Activated naive CD8-positive, alpha-beta T cell treated with anti-CD3 and anti-CD28 coated beads, Interleukin-2, amount 10 ng/mL, durations not matched to agents 7 days and 5 days (primary cell): ENCODE measurements around the gene MOCS1. TPM values are rescaled to one million over a fixed set of nuclear protein-coding genes. Genes with fewer than 3 reads are reported as not detected.

Experiments
- ATAC-seq: fragments of 150-1000 bp; cut with Tn5 transposase; one replicate; pipeline ENCODE4 v1.10.0; 2021; ENCODE audit warnings: low read depth, moderate library complexity
- POLR2A ChIA-PET: fragments of 350-600 bp; sonication (Branson Sonifier 250); formaldehyde crosslinking; loops from one replicate; lab custom pipeline; 2021; ENCODE audit warnings: antibody characterized with exemption; lab: Charles Lee
- DNase-seq: peaks from one replicate; pipeline ENCODE4 v3.0.0; 2021
- H3K27ac Mint-ChIP-seq: one replicate; pipeline ENCODE4 v1.8.0; 2022; ENCODE audit warnings: mild to moderate bottlenecking, mixed read lengths
- H3K27me3 Mint-ChIP-seq: one replicate; pipeline ENCODE4 v1.8.0; 2022; ENCODE audit warnings: mild to moderate bottlenecking, moderate library complexity, mixed read lengths
- H3K36me3 Mint-ChIP-seq: one replicate; pipeline ENCODE4 v1.8.0; 2021; ENCODE audit warnings: mild to moderate bottlenecking, mixed read lengths
- H3K4me1 Mint-ChIP-seq: one replicate; pipeline ENCODE4 v1.8.0; 2021; ENCODE audit warnings: mixed read lengths
- H3K4me3 Mint-ChIP-seq: one replicate; pipeline ENCODE4 v1.8.0; 2022; ENCODE audit warnings: mild to moderate bottlenecking, moderate library complexity, mixed read lengths
- H3K9me3 Mint-ChIP-seq: one replicate; pipeline ENCODE4 v1.8.0; 2021; ENCODE audit warnings: mixed read lengths
- total RNA-seq, 2 experiments: library from RNA; stranded (reverse); gene quantifications; one replicate each; pipeline ENCODE4 v1.2.3, GENCODE V29; 2021

Gene MOCS1
- total RNA-seq, 2 experiments from 2014 or later = 0.37 to 0.61 TPM

DNA sequence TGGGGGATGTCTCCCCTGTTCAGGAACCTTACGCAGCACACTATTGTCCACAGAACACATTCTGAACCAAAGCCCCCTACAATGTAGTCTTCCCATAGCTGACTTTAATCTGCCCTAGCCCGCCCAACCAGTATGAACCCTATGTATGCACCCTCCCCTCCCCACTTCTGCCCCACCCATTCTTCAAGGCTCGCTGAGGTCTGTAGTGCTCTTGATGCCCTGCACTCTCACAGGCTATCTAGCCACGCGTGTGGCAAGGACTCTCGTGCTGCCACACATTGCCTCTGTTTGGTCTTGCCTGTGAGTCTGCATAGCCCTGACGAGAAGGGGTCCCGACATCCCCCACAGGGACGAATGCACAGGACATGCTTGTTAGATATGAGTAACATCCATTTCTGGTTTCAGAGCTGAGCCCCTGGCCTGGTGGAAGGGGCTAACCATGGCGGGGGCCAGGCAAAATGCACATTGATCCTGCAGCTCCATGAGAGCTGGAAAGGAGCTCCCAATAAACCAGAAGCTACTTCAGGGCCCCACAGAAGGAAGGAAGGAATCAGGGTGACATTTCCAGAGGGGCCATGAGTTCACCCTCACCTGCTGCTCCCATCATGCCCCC, 22.6 kb downstream of the MOCS1 start:
- ATAC-seq (no peak), DNase-seq (no peak)
- H3K36me3 Mint-ChIP-seq = no peaks in the 10 kb centered on the region
- POLR2A ChIA-PET = no interaction called here
- H3K27me3 Mint-ChIP-seq = no peaks in the 10 kb centered on the region
- no peak overlapping the region for H3K4me3 Mint-ChIP-seq
- H3K9me3 Mint-ChIP-seq = no peaks in the 10 kb centered on the region
- no peaks in the 10 kb centered on the region for H3K4me1 Mint-ChIP-seq
- H3K27ac Mint-ChIP-seq = no peak overlapping the region

DNA sequence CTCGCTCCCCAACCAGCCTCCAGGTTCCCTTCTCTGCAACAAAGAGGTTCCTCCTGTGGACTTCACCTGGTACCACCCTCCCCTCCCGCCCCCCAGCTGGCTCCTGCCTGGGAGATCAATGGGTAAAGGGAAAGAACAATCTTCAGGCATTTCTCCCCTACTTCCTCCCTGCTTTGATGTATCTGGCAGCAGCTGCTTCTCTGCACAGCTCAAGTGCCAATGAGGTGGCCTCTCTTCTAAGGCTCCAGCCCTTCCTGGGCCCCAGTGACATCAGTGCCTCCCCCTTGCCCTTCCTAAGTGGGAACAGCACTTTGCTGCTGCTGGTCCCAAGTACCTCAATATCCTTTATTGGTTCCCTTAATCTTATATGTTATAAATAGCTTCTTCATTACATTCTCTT, 23.5 kb downstream of the MOCS1 start:
- Mint-ChIP-seq H3K36me3 (no peaks in the 10 kb centered on the region), H3K27me3 (no peaks in the 10 kb centered on the region), H3K4me1 (no peaks in the 10 kb centered on the region), H3K27ac (no peak overlapping the region), H3K9me3 (no peaks in the 10 kb centered on the region), H3K4me3 (no peak overlapping the region)
- ATAC-seq = no peak
- DNase-seq = no peak
- POLR2A ChIA-PET = no interaction called here

GRCh38 chr6:39910164-39910563, 24.1 kb downstream of the MOCS1 start:
- no peaks in the 10 kb centered on the region for H3K9me3 Mint-ChIP-seq

DNA sequence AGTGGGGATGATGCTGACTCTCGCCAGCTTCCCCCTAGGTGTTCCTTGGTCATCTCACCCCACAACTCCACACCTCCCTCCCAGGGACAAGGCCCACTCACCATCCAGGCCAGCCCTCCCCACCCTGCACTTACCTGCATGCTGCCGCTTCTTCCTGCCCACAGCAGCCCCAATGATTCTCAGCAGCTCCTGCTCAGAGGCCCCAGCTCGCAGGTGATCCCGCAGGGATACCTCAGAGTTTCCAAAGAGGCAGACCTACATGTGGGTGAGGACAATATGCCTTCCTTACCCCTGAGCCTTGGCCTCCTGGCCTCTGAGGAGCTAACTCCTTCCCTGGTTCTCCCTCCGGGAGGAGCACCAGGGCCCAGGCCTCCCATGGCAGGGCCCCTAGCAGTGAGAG, 24.6 kb downstream of the MOCS1 start:
- no peak overlapping the region for H3K27ac Mint-ChIP-seq
- H3K36me3 Mint-ChIP-seq = no peaks in the 10 kb centered on the region
- DNase-seq = no peak
- H3K9me3 Mint-ChIP-seq = no peaks in the 10 kb centered on the region
- H3K27me3 Mint-ChIP-seq = no peaks in the 10 kb centered on the region
- no peak overlapping the region for H3K4me3 Mint-ChIP-seq
- POLR2A ChIA-PET = no interaction called here
- ATAC-seq = no peak
- H3K4me1 Mint-ChIP-seq = no peaks in the 10 kb centered on the region

More at GRCh38 chr6:39910164-39910563, 24.1 kb downstream of the MOCS1 start:
- no peak overlapping the region for H3K27ac Mint-ChIP-seq
- H3K36me3 Mint-ChIP-seq = no peaks in the 10 kb centered on the region
- no peak for DNase-seq
- no peak for ATAC-seq
- H3K4me1 Mint-ChIP-seq = no peaks in the 10 kb centered on the region
- no peak overlapping the region for H3K4me3 Mint-ChIP-seq
- H3K27me3 Mint-ChIP-seq = no peaks in the 10 kb centered on the region
- POLR2A ChIA-PET = no interaction called here

DNA sequence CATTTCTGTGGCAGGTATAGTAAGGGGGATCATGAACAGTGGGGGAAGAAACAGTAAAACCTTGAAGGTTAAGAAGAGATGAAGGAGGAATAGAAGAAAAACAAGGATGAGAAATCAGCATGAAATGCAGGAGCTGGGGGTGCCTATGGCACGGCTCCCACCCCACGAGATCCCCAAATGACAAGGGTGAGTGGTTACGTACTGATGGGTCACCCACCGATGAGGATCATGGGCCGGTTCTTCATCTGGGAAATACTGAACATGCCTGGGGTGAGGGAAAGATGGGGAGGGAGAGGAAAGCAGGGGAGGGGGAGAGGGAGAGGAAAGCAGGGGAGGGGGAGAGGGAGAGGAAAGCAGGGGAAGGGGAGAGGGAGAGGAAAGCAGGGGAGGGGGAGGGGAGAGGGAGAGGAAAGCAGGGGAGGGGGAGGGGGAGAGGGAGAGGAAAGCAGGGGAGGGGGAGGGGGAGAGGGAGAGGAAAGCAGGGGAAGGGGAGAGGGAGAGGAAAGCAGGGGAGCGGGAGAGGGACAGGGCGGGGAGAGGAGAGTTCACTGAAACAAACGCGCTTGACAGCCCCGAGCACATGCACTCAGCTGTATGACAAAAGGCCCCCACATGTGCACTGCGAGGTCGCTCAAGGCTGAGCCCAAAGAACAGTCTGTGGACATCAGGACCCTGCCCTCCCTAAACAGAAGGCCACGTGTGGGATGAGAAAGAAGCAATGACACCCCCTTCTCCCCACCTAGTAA, 25.3 kb downstream of the MOCS1 start:
- Mint-ChIP-seq H3K9me3 (no peaks in the 10 kb centered on the region), H3K4me3 (no peak overlapping the region), H3K27me3 (no peaks in the 10 kb centered on the region), H3K4me1 (no peaks in the 10 kb centered on the region), H3K36me3 (no peaks in the 10 kb centered on the region), H3K27ac (no peak overlapping the region)
- no peak for DNase-seq
- POLR2A ChIA-PET = no interaction called here
- ATAC-seq = no peak

DNA sequence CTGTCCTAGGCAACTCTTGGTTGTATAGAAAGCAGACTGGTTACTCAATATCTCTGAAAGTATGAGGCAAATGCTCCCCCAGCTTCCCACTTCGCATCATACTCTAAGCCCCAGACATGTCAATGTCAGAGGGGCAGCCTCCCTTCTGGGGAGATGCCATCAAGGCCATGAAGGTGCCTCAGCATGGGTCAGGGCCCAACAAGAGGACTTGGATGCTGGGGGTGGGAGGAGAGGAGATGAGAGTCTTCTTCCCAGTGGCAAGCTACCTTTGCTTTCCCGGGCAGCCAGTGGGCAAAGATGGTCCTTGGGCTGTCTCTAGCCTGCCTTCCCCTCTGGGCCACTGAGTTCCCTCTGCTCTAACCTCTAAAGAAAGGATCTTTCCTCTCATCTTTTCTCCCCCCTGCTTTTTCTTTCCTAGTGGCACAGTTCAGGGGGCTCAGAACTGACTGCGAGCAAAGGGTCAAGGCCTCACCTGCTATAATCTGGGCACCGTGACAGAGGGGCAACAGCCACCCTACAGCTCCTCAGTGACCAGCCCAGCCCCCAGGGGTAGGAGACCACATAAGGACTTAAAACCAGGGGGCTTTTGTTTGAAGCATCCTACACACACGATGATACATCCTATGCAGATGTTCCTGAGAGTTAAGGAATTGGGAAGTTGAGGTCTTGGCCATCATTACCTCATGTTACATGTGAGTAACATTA, 26.2 kb downstream of the MOCS1 start:
- Mint-ChIP-seq H3K9me3 (no peaks in the 10 kb centered on the region), H3K4me3 (no peak overlapping the region), H3K4me1 (no peaks in the 10 kb centered on the region), H3K36me3 (no peaks in the 10 kb centered on the region), H3K27ac (no peak overlapping the region), H3K27me3 (no peaks in the 10 kb centered on the region)
- ATAC-seq = no peak
- POLR2A ChIA-PET = no interaction called here
- DNase-seq = no peak

- POLR2A ChIA-PET = no interaction called here
- Mint-ChIP-seq H3K36me3 (no peaks in the 10 kb centered on the region), H3K27me3 (no peaks in the 10 kb centered on the region), H3K4me1 (no peaks in the 10 kb centered on the region), H3K9me3 (no peaks in the 10 kb centered on the region), H3K4me3 (no peak overlapping the region), H3K27ac (no peak overlapping the region)
- no peak for DNase-seq
- no peak for ATAC-seq
These were observed 27.9 kb downstream of the MOCS1 start for GRCh38 chr6:39906318-39906761.

- H3K4me1 Mint-ChIP-seq = no peaks in the 10 kb centered on the region
- no peak for ATAC-seq
- H3K9me3 Mint-ChIP-seq = no peaks in the 10 kb centered on the region
- no peak for DNase-seq
- POLR2A ChIA-PET = no interaction called here
- H3K36me3 Mint-ChIP-seq = no peaks in the 10 kb centered on the region
- no peak overlapping the region for H3K27ac Mint-ChIP-seq
- H3K27me3 Mint-ChIP-seq = no peaks in the 10 kb centered on the region
- no peak overlapping the region for H3K4me3 Mint-ChIP-seq
These were observed 28.7 kb downstream of the MOCS1 start for GRCh38 chr6:39905640-39905975.

- Mint-ChIP-seq H3K4me1 (no peaks in the 10 kb centered on the region), H3K9me3 (no peaks in the 10 kb centered on the region), H3K27ac (no peak overlapping the region), H3K4me3 (no peak overlapping the region), H3K27me3 (no peaks in the 10 kb centered on the region), H3K36me3 (no peaks in the 10 kb centered on the region)
- POLR2A ChIA-PET = no interaction called here
- no peak for ATAC-seq
- DNase-seq = no peak
These were observed 29.2 kb downstream of the MOCS1 start for GRCh38 chr6:39904946-39905639.

DNA sequence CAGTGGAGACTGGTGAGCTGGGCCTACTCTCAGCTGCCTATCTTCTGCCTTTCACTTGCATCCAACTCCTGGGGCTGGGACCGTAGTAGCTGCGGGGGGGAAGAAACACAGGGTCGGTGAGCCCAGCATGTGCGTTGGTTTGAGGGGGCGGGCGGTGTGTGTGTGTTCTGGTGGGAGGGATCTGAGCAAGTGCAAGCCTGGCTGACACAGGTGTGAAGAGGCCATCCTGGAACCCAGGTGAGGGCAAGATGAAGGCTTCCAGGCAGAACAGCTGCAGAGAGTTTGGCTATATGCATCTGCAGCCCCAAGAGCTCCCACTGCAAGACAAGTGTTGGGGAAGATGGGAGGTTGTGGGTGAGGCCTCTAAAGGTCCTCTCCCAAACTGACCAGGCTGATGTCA, 30.6 kb downstream of the MOCS1 start:
- no peaks in the 10 kb centered on the region for H3K27me3 Mint-ChIP-seq
- no peak overlapping the region for H3K4me3 Mint-ChIP-seq
- no peaks in the 10 kb centered on the region for H3K36me3 Mint-ChIP-seq
- ATAC-seq (no peak), DNase-seq (no peak)
- H3K4me1 Mint-ChIP-seq = no peaks in the 10 kb centered on the region
- POLR2A ChIA-PET = no interaction called here
- no peak overlapping the region for H3K27ac Mint-ChIP-seq
- H3K9me3 Mint-ChIP-seq = no peaks in the 10 kb centered on the region

GRCh38 chr6:39902786-39903465, 31.3 kb downstream of the MOCS1 start:
- DNase-seq (no peak), ATAC-seq (no peak)
- no peaks in the 10 kb centered on the region for H3K9me3 Mint-ChIP-seq
- H3K27me3 Mint-ChIP-seq = no peaks in the 10 kb centered on the region
- POLR2A ChIA-PET = no interaction called here
- H3K4me1 Mint-ChIP-seq = no peaks in the 10 kb centered on the region
- no peak overlapping the region for H3K27ac Mint-ChIP-seq
- H3K36me3 Mint-ChIP-seq = no peaks in the 10 kb centered on the region
- no peak overlapping the region for H3K4me3 Mint-ChIP-seq

DNA sequence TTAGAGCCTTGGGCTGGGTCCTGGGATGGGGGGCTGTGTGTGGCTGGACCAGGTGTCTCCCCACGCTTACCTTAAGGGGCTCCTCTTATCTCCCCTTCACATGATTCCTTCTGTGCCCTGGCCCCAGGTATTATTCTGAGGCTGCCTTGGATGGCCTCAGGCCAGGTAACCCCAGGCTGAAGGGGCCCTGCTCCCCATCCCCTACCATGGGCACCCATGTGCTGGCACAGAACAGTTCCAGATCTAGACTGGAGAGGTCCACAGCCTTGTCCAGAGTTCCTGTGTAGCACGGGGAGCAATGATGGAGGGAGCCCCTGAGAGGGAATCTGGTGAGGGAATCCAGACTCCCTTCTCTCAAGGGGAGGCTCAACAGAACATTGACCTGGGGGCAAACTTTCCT, 32.1 kb downstream of the MOCS1 start:
- no peak for ATAC-seq
- Mint-ChIP-seq H3K36me3 (no peaks in the 10 kb centered on the region), H3K4me3 (no peak overlapping the region), H3K27me3 (no peaks in the 10 kb centered on the region), H3K27ac (no peak overlapping the region), H3K4me1 (no peaks in the 10 kb centered on the region), H3K9me3 (no peaks in the 10 kb centered on the region)
- DNase-seq = no peak
- POLR2A ChIA-PET = no interaction called here

DNA sequence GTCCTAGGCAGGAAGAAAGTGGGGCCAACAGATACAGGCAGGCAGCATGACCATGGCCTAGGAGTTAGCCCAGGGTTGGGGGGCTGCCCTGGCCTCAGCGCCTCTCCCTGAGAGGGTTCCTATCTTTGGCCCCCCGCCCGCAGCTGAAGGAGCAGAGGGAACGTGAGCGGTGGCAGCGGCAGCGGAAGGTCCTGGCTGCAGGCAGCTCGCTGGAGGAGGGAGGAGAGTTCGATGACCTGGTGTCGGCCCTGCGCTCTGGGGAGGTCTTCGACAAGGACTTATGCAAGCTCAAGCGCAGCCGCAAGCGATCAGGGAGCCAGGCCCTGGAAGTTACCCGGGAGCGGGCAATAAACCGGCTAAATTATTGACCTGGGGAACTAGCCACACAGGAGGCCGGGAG, 32.6 kb downstream of the MOCS1 start:
- POLR2A ChIA-PET = no interaction called here
- H3K27ac Mint-ChIP-seq = no peak overlapping the region
- DNase-seq = no peak
- H3K4me3 Mint-ChIP-seq = no peak overlapping the region
- no peaks in the 10 kb centered on the region for H3K9me3 Mint-ChIP-seq
- H3K27me3 Mint-ChIP-seq = no peaks in the 10 kb centered on the region
- no peaks in the 10 kb centered on the region for H3K36me3 Mint-ChIP-seq
- ATAC-seq = no peak
- H3K4me1 Mint-ChIP-seq = no peaks in the 10 kb centered on the region
